NOMO-1 (cell line): ENCODE results near the gene NR2C1.
A peak's percentile ranks its signal among the peaks of the same experiment; 100 is the strongest.
"Not testable (repeated sequence)": the region's sequence is repeated elsewhere in the genome, so short reads cannot be mapped to it uniquely, and the experiment has no call there.

Experiments
- DNase-seq, 2 experiments: peaks; one replicate each; lab custom pipeline; 2025; ENCODE audit not compliant: unreplicated experiment in 2 of 2; lab: John Stamatoyannopoulos, UW

NR2C1 gene

GRCh38 chr12:95003921-95004272 is 69.5 kb downstream of the NR2C1 start:
- DNase-seq = no peak

DNA sequence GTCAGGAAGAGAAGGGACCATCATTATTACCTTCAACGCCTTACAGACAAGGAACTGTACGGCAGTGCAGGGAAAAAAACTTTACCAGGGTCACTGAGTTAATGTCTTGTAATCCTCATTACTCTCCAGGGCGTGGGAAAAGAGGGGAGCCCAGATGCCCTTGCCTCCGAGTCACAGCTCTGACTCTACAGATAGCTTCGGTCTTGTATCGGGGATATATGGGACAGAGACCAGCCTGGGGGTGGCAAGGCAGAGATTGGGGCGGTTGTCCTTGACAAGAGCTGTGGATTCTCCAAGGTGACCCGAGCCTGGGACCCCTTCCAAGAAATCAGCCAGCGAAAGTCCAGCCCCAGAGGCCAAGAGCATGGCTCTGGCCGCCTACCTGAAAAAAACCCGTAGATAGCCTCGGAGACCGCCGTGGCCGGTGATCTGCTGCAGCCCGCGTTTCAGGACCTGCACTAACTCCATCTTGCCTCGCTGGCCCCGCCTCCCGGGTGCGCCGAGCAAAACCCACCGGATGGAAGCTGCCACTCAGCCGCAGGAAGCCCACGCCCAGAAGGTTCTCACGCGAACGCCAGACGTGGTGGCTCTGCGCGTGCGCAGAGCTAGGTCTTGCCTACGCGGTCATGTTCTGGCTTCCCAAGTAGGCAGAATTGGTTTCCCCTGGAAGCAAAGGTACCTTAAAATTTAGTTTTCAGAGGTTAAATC is 70.1 kb downstream of the NR2C1 start, which contains the start of gene NDUFA12:
Gene NDUFA12, minus strand, starts transcription at position 485 of the 708 bp plus-strand sequence. Its CDS starts 17 bp downstream, at position 468.
- peak; percentile 94 to 95 for DNase-seq

GRCh38 chr12:95002754-95003153 is 70.7 kb downstream of the NR2C1 start:
- no peak for DNase-seq

- DNase-seq = no peak
Measured at GRCh38 chr12:94998326-94998725, 75.1 kb downstream of the NR2C1 start.

- DNase-seq = no peak
Measured at GRCh38 chr12:94997726-94998125, 75.7 kb downstream of the NR2C1 start.

DNA sequence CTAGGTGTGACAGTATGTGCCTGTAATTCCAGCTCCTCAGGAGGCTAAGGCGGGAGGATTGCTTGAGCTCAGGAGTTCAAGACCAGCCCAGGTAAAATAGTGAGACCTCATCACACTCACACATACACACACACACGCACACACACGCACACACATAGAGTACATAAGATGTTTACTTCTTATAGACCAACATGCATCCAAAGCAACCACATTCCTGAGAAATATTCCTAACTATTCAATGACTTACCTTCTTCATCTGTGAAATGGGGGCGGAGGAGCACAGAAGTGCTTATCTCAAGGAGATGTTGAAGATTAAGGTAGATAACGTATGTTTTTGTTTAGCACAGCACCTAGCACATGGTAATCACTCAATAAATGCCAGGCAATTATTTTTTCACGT is 76.4 kb downstream of the NR2C1 start:
- DNase-seq = no peak

DNA sequence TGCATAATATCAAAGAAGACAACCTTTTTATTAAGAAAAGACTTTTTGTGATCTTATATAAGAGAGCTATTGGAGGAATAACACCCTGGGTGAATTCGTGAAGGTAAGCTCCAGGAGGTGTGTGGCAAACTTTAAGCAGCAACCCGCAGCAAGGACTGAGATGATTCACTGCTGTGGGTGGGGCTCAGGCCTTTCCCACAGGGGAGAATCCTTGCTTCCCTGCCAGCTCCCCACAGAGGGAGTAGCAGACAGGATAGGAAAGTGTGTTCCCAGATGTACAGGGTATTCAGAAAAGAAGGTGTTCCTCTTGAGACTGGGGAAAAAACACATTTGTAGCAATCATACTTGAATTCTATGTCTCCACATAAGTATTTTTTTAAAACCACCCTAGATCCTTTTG is 79.1 kb downstream of the NR2C1 start:
- no peak for DNase-seq

- DNase-seq = not testable (repeated sequence)
Measured at GRCh38 chr12:94993855-94994254, 79.6 kb downstream of the NR2C1 start.

- DNase-seq = no peak
Measured at GRCh38 chr12:94990222-94990621, 83.2 kb downstream of the NR2C1 start.

GRCh38 chr12:94988471-94988870 is 84.9 kb downstream of the NR2C1 start:
- DNase-seq = no peak

- no peak for DNase-seq
Measured at GRCh38 chr12:94987801-94988200, 85.6 kb downstream of the NR2C1 start.

DNA sequence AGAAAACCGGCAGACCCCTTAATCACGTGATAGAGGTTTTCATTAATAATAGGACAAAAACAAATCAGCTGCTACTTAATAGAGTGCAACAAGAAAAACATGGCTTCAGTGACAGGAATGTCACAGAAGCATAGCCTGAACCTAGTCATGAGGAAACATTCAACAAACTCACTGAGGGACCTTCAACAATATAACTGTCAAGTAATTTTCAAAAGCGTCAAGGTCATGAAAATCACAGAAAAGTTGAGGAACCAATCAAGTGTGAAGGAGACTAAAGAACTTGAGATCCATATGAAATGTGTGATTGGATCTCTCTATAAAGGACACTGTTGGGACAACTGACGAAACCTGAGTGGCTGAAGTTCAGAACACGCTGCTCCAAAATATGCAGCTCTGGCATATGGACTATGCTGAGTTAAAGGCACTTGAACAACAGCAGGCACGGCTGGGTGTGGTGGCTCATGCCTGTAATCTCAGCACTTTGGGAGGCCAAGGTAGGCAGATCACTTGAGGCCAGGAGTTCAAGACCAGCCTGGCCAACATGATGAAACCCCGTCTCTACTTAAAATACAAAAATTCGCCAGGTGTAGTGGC is 86.2 kb downstream of the NR2C1 start:
- no peak for DNase-seq

GRCh38 chr12:94985099-94985498 is 88.3 kb downstream of the NR2C1 start:
- not testable (repeated sequence) for DNase-seq

DNA sequence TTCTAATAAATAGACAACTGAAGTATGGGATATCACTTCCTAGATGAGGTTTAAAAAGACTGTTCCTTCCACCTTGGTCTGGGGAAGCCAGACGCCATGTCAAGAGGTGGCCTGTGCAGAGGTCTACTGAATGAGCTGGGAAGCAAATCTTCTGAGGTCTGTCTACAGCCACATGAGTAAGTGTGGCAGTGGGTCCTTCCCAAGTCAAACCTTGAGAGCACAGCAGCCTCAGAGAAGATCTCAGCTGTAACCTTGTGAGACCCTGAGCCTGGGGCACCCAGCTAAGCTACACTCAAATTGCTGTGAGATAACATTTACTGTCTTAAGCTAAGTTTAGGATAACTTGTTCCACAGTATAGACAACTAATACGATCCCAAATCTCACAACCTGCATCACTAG is 90.1 kb downstream of the NR2C1 start:
- DNase-seq = no peak

DNA sequence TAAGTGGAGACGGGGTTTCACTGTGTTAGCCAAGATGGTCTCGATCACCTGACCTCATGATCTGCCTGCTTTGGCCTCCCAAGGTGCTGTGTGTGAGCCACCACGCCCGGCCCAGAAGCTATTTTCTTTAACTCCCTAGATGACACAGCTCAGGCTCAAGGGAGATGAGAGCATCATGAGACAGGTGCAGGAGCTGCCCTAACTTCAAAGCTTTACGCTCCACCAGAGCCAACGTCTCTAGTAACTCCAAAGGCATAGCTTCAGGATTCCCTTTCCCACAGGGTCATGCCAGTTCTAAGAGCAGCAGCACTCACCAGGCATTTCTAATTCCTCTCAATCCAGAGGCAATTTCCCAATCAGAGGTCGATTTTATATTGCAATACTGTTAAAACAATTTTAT is 91.0 kb downstream of the NR2C1 start:
- DNase-seq = no peak

DNA sequence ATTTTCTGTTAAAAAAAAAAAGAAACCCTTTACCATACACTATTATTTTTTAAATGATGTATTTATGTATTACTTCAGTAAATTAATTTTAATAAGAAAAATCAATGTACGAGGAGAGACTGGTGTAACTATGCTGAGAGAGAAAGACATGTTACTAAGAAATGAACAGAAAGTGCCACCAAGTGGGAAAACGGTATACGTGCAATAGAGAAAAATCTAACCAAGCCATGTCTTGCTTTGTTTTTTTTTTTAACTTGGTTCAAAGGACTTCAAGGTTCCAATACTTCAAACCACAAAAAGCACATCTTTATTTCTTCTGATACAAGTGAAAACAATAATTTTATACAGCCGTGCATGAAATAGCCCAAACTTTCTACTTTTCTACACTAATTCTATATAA is 92.8 kb downstream of the NR2C1 start:
- no peak for DNase-seq

DNA sequence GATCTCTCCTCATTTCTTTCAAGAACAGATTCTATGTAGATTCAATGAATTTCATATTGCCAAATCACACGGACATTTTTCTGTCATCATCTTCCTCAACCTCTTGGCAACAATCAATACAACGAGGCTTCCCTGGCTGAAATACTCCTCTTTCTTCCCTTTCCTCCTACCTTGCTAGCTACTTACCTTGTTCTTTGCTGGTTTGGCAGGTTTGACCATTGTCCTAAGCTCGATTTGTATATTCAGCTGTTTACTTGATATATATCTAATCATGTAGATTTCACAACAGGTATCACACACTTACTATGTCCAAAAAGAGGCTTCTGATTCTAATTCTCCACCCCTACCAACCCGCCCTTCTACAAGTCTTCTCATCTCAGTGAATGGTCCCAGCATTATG is 93.5 kb downstream of the NR2C1 start:
- DNase-seq = no peak

DNA sequence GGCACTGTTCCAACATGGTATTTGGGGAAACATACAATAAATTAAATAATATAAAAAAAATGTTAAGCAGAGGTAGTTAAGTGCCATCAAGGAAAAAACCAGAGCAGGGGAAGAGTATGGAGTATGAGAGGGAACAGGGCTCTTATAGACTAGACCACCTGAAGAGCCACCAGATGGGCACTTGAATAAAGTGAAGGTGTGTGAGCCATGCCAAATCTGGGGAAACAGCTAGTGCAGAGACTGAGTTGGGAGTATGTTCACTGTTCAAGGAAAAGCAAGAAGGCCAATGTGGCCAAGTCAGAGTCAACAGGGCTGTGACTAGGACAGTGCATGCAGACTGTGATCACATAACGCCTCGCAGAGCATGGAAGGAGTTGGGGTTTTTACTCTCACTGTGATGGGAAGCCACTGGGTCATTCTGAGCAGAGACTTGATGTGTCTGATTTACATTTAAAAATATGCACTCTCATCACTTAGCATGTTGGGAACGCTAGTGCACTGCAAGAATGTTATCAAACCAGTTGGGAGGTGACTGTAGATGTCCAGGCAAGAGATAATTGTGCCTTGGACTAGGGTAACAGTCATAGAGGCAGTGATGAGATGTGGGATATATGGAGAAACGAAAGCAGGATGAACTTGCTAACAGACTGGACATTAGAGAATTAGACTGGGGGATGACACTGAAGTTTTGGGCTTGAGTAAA is 95.5 kb downstream of the NR2C1 start:
- no peak for DNase-seq

DNA sequence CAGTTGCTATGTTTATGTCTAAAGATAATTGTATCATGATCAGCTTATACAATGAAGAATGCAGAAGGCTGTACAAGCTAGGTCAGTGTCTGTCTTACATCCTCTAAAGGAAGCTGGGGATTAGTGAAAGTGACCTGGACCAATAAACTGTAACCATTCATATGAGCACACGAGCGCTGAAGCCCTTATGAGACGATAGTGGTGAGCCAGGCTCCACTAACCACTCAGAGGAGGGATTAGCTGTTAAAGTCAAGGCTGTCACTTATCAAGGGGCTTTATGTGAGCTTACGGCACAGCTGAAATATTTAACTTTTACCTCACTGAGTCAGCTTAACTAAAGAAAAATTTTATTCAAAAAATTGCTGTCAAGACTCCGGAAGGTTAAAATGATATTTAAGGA is 100.2 kb downstream of the NR2C1 start:
- no peak for DNase-seq

- DNase-seq = no peak
Measured at GRCh38 chr12:94972795-94973194, 100.6 kb downstream of the NR2C1 start.

- no peak for DNase-seq
Measured at GRCh38 chr12:94971923-94972322, 101.5 kb downstream of the NR2C1 start.

GRCh38 chr12:94970560-94970959 is 102.9 kb downstream of the NR2C1 start:
- DNase-seq = no peak
